ENCODE data around the gene TMEM109.

- TF ChIP-seq MAX (IDR thresholded peaks at IDR 0.05) (no peak), EP300 (IDR thresholded peaks at IDR 0.05; ENCODE audit: borderline replicate concordance) (no peak)
Observed at GRCh38 chr11:60864856-60865513, 49.0 kb upstream of the TMEM109 start.
